ENCODE data around the gene BICRA.
A peak's percentile ranks its signal among the peaks of the same experiment; 100 is the strongest.

The BICRA gene

DNA sequence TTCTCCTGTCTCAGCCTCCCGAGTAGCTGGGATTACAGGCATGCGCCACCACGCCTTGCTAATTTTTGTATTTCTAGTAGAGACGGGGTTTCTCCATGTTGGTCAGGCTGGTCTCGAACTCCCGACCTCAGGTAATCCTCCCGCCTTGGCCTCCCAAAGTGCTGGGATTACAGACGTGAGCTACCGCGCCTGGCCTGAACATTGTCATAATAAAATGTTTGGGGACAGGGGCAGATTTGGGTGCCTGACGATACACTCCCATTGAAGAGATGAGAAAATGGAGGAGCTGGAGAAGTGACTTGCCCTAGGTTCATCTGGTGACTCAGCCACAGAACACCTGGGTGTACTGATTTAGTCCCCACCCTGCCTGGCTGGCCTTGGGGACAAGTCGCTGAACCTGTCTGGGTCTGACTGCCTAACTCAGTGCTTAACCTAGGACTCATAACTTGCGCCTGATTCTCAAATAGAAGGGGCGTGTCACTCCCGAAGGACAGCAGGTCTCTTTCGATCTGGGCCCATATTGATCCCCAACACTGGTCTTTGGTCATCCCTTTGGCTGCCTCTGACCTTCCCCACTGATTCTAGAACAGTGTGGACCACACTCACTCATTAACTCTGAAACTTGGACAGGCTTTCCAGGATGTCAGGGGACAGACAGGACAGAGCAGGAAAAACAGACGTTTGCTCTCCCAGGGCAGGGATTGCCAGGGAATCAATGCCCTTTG, 7.6 kb upstream of the BICRA start:
- DNase-seq, result no peak

DNA sequence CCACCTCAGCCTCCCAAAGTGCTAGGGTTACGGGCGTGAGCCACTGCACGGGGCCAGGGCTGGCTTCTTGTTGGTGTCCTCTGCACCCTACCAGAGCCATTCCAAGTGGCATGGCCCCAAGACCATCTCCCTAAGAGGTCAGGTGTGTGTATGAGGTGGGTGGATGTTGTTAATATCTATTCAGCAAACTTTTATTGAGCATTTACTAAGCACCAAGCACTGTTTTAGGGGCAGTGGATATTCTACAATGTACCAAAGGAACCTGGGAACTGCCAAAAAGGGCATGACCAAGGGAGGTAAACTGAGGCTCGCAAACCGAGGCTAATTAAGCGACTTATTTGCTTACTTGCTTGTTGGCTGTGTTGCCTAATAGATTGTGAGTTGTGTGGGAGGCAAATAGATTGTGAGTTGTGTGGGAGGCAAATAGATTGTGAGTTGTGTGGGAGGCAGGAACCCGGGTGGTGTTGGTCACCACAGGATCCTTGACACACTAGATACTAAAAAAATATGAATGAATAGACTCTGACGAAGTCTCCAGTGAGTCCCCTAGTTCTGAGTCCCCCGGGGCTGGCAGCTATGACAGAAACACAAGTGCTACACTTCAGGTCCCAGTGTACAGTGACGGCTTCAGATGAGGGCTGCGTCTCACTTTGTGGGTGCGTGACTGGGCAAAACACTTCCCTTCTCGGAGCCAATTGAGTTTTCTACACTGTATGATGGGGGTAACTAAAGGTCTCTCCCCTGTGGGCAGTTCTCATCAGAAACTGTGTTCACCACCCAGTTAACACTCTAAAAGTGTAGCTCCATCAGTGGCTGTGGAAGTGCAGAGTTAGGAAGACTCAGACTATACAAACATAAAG, 5.0 kb upstream of the BICRA start:
- no peak for DNase-seq

DNA sequence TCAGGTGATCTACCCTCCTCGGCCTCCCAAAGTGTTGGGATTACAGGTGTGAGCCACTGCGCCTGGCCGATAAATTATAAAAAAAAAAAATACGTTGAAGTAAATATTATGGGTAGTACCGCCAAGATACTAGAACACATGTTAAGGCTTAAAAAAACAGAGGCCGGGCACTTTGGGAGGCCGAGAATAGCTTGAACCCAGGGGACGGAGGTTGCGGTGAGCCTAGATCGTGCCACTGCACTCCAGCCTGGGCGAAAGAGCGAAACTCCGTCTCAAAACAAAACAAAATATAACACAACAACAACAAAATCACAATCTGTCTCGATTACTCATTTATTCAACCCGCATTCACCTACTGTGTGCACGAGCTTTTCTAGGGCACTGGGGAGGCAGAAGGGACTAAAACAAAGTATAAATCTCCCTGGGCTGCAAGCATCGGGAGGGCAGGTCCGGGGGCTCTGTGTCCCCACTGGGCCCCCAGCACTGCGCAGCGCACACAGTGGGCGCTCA, 1.3 kb upstream of the BICRA start:
- DNase-seq, result no peak

DNA sequence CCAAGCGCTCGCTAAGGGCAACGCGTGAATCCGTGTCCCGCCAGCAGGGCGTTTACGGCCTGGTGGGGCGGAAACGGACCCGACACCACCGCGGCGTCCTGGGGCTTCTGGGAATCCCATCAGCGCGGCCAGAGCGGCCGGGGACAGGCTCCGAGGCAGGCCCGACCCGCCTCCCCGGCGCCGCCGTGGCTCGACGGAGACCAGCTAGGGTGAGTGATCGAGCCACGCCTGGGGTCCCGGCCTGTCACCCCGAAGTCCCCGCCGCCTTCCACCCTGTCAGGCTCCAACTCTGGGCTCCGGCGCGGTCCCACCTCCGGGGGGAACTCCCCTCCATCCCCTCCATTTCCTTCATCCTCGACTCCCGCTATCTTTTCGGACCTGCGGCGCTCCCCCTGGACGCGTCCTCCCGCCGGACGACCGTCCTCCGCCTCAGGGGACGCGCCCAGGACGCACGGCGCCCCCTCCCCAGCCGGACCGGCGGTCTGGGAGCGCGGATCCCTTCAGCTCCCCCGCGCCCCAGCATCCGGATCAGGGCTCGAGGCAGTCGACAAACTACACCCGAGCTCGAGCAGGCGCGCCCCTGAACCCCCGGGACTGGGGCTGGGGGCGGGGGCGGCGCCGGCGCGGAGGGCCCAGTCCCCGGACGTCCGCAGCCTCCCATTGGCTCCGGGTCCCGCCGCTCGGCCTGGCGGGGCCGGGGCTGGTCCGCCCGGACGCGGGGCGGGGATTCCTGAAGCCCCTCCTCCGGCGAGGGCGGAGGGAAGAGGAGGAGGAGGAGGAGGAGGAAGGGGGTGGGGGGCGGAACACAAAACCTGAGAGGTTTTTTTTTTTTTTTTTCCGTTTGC, 638 bp upstream of the BICRA start:
- DNase-seq, result peak; percentile 73

DNA sequence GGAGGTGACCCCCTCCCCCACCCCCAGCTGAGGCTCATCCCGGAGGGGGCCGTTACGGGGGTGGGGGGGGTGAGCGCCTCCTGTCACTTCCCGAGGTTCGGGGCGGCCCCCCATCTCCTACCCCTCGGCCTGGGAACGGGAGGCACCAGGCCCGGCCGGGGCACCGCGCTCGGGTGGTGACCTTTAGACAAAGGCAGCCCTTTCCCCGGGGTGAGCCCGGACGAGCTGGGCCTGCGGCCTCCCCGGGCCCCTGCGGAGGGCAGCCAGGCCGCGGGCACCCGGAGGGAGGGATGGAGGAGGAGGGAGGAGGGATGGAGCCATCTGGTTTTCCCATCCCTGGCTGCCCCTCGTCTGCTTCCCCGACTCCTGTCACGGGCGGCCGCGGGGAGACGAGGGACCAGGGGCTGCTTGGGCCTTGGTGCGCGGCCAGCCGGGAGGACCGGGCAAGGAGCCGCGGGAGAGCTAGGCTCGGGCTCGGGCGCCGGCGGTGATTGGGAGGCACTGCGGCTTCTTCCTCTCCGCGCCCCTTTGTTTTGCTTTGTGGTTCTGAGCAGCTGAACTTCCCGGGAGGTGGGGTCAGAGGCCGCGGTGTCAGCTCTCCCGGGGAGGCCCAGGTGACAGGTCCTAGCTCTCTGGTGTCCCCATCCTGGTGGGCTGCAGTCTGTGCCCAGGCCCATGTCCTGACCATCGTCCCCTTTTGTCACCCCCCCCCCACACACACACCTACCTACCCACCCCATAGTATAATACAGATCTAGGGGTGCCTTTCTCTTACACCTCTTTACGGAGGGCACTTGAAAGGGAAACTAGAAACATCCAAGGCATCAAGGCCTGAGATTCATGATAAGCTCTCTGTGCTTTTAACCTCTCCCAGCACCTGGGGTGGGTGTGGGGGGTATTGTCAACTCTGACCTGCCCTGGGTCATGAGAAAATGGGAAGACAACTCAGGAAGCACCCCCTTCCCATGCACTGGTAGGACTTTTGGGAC, 1.3 kb downstream of the BICRA start:
- no peak for DNase-seq

DNA sequence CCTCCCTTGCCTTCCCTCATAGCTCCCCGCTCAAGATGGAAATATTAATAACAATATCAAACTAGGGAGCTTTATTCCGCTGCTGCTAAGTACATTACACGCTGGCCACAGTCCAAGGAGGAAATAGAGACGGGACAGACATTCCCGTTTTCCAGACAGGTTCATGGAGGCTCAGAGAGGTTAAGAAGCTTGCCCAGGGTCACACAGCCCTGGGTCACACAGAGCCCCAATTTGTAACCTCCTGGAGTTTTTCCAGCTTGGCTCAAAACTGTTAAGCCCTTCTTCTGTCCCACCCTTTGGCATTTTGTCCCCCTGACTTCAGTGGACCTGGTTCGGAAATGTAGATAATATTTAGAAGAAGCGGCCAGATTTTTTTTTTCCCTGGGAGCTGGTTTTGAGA, 2.0 kb downstream of the BICRA start:
- no peak for DNase-seq

DNA sequence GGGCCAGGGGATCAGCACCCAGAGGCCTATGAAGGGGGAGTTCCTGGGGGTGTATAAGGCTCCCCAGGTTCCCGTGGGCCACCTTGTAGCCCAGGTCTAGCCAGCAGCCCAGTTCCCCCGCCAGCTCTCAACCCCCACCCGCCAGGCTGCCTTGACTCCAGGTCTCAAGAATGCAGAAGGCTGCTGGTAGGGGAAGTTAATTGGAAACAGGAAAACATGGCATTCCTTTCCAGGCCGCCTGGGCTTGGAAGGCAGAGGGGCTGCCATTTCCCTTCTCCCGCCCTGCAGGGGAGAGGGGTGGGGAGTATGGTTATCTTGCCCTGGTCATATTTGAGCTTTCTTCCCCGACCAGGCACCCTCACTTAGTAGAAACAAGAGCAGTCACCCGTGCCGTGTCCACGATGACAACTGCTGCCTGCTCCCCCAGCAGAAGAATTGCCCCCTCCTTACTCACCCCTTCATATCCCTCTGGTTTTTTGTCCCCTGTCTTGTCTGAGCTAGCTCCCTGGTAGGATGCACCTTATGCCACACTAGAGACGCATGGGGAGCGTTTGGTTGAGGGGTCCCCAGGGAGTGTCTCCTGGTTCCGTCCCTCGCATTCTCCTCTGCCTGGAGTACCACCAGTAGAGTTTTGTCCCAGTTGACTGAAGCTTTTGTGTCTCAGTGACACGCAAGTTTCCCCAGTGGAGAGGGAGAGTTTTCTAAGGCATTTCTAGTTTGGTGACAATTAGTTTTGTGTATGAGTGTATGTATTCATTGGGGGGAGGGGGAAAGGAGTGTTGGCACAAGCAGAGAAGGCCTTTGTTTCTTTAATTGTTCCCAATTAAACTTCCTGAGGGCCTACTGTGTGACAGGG, 4.5 kb downstream of the BICRA start:
- DNase-seq, result no peak

GRCh38 chr19:47614021-47614295, 5.0 kb downstream of the BICRA start:
- no peak for DNase-seq

- no peak for DNase-seq
These were observed 5.6 kb downstream of the BICRA start for GRCh38 chr19:47614559-47614958.

- no peak for DNase-seq
These were observed 6.3 kb downstream of the BICRA start for GRCh38 chr19:47615230-47615629.

GRCh38 chr19:47615714-47616113, 6.8 kb downstream of the BICRA start:
- no peak for DNase-seq

GRCh38 chr19:47618771-47619170, 9.8 kb downstream of the BICRA start:
- no peak for DNase-seq

GRCh38 chr19:47619763-47620162, 10.8 kb downstream of the BICRA start:
- no peak for DNase-seq

DNA sequence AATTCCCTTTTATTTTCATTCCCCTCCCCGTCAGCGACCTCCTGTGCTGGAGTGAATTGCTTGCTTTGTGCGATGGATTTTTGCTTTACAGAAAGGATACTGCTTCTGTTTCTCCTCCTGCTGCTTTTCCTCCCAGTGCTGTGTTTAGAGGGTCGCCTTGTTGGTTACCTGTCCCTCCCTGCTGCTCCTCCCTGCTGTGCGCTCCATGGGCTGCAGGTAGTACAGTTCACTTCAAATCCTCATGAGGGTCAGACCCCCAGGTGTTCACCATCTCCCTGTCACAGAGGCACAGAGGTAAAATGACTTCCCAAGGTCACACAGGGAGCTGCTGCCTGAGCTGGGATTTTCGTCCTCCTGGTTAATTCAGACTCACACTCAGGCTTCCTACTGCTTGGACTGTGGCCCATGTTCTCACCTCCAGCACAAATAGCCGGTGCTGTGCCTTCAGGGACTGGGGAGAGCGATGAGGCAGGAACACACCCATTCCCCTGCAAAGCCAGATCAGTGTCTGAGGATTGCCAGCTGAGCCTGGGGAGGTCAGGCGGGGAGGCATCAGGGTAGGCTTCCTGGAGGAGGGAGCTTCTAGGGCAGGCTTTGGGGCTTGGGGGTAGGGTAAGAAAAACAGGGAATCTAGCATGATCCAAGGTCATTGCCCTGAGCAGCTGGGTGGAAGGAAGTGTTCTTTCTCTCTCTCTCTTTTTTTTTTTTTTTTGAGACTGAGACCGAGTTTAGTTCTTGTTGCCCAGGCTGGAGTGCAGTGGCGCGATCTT, 14.4 kb downstream of the BICRA start:
- no peak for DNase-seq

GRCh38 chr19:47623921-47624391, 15.0 kb downstream of the BICRA start:
- DNase-seq, result no peak

DNA sequence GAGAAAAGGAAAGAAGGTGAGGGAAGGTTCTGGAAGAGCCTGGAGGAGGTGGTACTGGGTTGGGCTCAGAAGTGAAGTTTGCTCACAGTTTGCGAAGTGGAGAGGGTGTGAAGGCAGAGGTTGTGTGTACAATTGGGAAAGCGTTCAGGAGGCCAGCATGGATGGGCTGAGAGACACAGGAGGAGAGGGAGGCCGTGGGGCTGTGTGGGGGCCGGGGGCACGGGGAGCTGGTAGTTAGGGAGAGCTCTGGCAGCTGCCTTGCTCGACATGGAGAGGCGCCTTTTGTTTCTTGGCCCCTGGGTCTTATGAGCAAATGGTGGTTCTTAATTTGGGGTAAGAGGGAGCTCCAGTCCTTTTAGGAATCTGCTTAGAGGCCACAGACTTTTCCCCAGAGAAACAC, 16.7 kb downstream of the BICRA start:
- no peak for DNase-seq

- DNase-seq, result no peak
These were observed 17.3 kb downstream of the BICRA start for GRCh38 chr19:47626238-47626637.

GRCh38 chr19:47628078-47628771, 19.3 kb downstream of the BICRA start:
- DNase-seq, result no peak

- DNase-seq, result no peak
These were observed 21.7 kb downstream of the BICRA start for GRCh38 chr19:47630594-47630993.

Measured in NCI-H526 treated with DMSO at 0.1 percent for 48 hours (cell line).